Right atrium auricular region (tissue), 2 donors: Measurements from ENCODE around the gene DCDC2. TPM values are rescaled to one million over a fixed set of nuclear protein-coding genes. Genes with fewer than 3 reads are reported as not detected.
"Not testable (repeated sequence)": the region's sequence is repeated elsewhere in the genome, so short reads cannot be mapped to it uniquely, and the experiment has no call there.

Experiments
- DNase-seq: peaks from one replicate; pipeline ENCODE4 v3.0.0-alpha.2; 2019; ENCODE audit warnings: low spot score
- H3K27ac ChIP-seq, 2 donors: fragments of 200-600 bp; sonication (generic); 1 replicate in 1 of 2; 2 replicates in 1 of 2; pipeline ENCODE4 v1.5.1; 2016 to 2019
- H3K27me3 ChIP-seq, 2 donors: fragments of 200-600 bp; sonication (generic); one replicate each; pipeline versions ENCODE4 v1.5.1 to v1.6.0; 2017 to 2019
- H3K36me3 ChIP-seq: fragments of 200-600 bp; sonication (generic); one replicate; pipeline ENCODE4 v1.5.1; 2016
- H3K4me1 ChIP-seq, 2 donors: fragments of 200-600 bp; sonication (generic); one replicate each; pipeline versions ENCODE4 v1.5.1 to v1.6.0; 2017 to 2019
- H3K4me3 ChIP-seq, 2 donors: fragments of 200-600 bp; sonication (generic); 1 replicate in 1 of 2; 2 replicates in 1 of 2; pipeline ENCODE4 v1.5.1; 2017 to 2019; ENCODE audit warnings: mild to moderate bottlenecking in 1 of 2, moderate library complexity in 1 of 2
- H3K9me3 ChIP-seq, 2 donors: fragments of 200-600 bp; sonication (generic); one replicate each; pipeline ENCODE4 v1.5.1; 2019
- CTCF ChIP-seq, 2 donors: fragments of 200-600 bp; sonication (generic); IDR thresholded peaks; one replicate each; pipeline ENCODE4 v1.5.1; 2019; ENCODE audit warnings: antibody characterized with exemption in 2 of 2
- total RNA-seq, 2 donors: library from RNA; depleted of rRNA; stranded (reverse); fragments of >200 nt; gene quantifications; one replicate each; pipeline ENCODE4 v1.1.0, GENCODE V29; 2016

DCDC2 gene
- total RNA-seq: not detected

GRCh38 chr6:24357336-24358218, at the start of gene DCDC2:
Gene DCDC2, minus strand, starts transcription at chr6:24358059. Its CDS starts 309 bp downstream, at chr6:24357750.
- peak within 1 kb of the TSS; percentile 19 to 35 for H3K4me3 ChIP-seq
- peaks cover 0 to 17% of the 10 kb centered on the region in 2 donors for H3K4me1 ChIP-seq
- DNase-seq: no peak
- no peaks in the 10 kb centered on the region for H3K27me3 ChIP-seq
- no peaks in the 10 kb centered on the region for H3K9me3 ChIP-seq
- TF ChIP-seq CTCF (IDR thresholded peaks at IDR 0.05): no peak
- no peaks in the 10 kb centered on the region for H3K36me3 ChIP-seq
- H3K27ac ChIP-seq: no peak within 1 kb of the TSS

- DNase-seq: no peak
- TF ChIP-seq CTCF (IDR thresholded peaks at IDR 0.05): no peak
- no peak overlapping the region for H3K27ac ChIP-seq
- no peak overlapping the region for H3K4me3 ChIP-seq
- H3K27me3 ChIP-seq: no peaks in the 10 kb centered on the region
- peaks cover 30% of the 10 kb centered on the region for H3K36me3 ChIP-seq
- no peaks in the 10 kb centered on the region for H3K9me3 ChIP-seq
- peaks cover 0 to 27% of the 10 kb centered on the region in 2 donors for H3K4me1 ChIP-seq
Measured at GRCh38 chr6:24405262-24405661, 47.4 kb upstream of the DCDC2 start.

- TF ChIP-seq CTCF (IDR thresholded peaks at IDR 0.05): no peak
- Histone ChIP-seq H3K9me3 (no peaks in the 10 kb centered on the region), H3K27me3 (peaks cover 0 to 4% of the 10 kb centered on the region in 2 donors), H3K36me3 (peaks cover 15% of the 10 kb centered on the region), H3K27ac (peak overlapping the region; percentile 82 to 84), H3K4me3 (peak overlapping the region; percentile 93 to 96), H3K4me1 (peaks cover 0 to 27% of the 10 kb centered on the region in 2 donors)
- no peak for DNase-seq
Measured at GRCh38 chr6:24403501-24403824, 45.6 kb upstream of the DCDC2 start.

GRCh38 chr6:24402697-24403500, 45.0 kb upstream of the DCDC2 start, which contains the start of gene MRS2:
Gene MRS2, plus strand, starts transcription at chr6:24402936. Its CDS starts 111 bp downstream, at chr6:24403047.
- H3K36me3 ChIP-seq: peaks cover 15% of the 10 kb centered on the region
- H3K9me3 ChIP-seq: no peaks in the 10 kb centered on the region
- H3K27me3 ChIP-seq: peaks cover 0 to 4% of the 10 kb centered on the region in 2 donors
- H3K4me3 ChIP-seq: peak within 1 kb of the TSS; percentile 93 to 96
- peaks cover 0 to 27% of the 10 kb centered on the region in 2 donors for H3K4me1 ChIP-seq
- TF ChIP-seq CTCF (IDR thresholded peaks at IDR 0.05): peak in 1 of 2 donors; percentile 15
- DNase-seq: peak; percentile 85
- H3K27ac ChIP-seq: peak within 1 kb of the TSS; percentile 82 to 84

GRCh38 chr6:24401458-24401857, 43.6 kb upstream of the DCDC2 start:
- Histone ChIP-seq H3K36me3 (peaks cover 13% of the 10 kb centered on the region), H3K27ac (no peak overlapping the region), H3K27me3 (peaks cover 0 to 4% of the 10 kb centered on the region in 2 donors), H3K4me3 (no peak overlapping the region), H3K9me3 (no peaks in the 10 kb centered on the region), H3K4me1 (peaks cover 0 to 27% of the 10 kb centered on the region in 2 donors)
- TF ChIP-seq CTCF (IDR thresholded peaks at IDR 0.05): no peak
- no peak for DNase-seq

- not testable (repeated sequence) for DNase-seq, H3K27me3 ChIP-seq, H3K4me3 ChIP-seq, H3K27ac ChIP-seq, H3K9me3 ChIP-seq, H3K36me3 ChIP-seq
- H3K4me1 ChIP-seq: peaks cover 0 to 27% of the 10 kb centered on the region in 2 donors
Measured at GRCh38 chr6:24400045-24401039, 42.5 kb upstream of the DCDC2 start.
